Activated CD4-positive, CD25-positive, alpha-beta regulatory T cell treated with anti-CD3 and anti-CD28 coated beads, Interleukin-2, amount 50 U/mL, for 16 hours (primary cell): Measurements from ENCODE around the gene SORCS1.

ENCODE experiments used
- DNase-seq: peaks from one replicate; pipeline ENCODE4 v3.0.0-alpha.2; 2020; ENCODE audit warnings: low read depth, low spot score

The SORCS1 gene

DNA sequence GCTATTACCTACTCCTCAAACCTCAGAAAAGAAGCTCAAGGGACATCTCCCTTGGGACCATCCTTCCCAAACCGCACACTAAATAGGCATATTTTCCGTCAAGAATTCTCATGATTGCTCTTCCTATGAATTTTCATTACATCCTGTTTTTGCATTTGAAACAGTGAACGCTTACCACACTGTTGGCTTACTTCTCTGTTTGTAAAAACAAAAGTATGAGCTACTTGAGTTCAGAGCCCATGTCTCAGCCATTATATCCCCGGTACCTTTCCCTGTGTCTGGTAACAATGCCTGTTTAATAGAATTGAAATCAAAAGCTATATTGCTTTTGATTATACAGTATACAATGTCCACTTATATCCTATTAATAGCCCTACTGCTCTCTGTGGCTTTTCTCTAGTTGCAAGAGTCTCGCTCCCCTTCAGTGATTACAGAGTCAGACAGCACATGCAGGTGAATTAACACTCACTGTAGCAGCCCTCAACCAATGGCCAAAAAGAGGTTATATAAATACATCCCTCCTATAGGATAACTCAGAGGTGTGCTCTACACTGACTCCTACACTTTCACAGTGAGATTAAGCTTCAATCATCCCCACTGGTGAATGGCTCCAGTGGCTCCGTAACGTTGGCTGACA lies 264.4 kb downstream of the SORCS1 start:
- no peak for DNase-seq

DNA sequence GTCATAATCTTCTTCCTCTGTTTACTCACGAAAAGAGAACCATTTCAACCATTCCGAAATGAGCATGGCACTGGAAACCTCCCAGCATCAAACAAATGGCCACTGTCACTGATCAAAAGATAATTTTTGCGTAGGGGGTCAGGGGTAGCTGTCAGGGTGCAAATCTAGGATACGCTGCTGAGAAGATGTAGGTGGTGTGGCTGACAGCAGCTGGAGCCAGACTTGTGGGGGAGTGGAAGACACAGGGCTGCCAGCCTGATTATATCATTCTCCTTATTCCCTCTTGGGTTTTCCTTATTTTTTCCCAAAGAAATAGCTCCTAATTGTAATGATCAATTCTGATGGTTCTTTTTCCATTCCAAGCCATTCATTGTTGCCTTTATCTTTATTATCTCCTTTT lies 266.1 kb downstream of the SORCS1 start:
- no peak for DNase-seq

DNA sequence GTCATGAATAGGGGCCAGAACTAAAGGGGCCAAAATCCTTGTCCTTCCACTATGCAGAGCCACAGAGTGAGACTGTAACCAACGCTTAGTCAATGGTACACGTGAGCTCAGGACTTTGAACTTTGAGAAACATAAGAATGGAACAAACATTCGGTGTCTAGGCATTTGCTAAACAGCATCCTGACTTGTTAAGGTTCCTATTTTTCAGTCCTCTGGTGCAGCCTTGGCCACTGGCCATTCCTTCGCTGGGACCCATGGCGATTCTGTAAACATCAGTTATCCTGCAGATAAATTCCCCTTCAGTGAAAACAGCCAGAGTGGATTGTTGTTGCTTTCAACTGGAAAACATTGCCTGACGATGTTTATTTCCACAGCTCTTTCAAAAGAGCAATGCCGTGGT lies 266.8 kb downstream of the SORCS1 start:
- DNase-seq: no peak

DNA sequence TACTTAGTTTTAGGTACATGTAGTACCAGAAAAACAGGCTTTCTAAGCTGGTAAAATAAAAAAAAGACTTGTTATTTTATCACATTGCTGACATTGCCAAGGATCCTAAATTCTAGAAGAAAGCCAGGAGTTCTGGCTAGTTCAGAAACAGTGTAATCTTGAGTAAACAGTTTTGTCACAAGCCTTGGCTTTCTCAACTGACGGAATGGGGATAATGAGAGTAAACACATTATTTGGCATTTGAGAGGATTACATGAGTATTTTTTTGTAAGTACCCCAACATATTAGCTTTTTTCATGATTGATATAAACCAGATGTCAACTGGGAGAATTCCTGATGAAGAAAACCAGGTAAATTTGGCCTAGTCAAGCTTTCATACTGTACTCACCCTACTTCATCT lies 269.8 kb downstream of the SORCS1 start:
- no peak for DNase-seq

DNA sequence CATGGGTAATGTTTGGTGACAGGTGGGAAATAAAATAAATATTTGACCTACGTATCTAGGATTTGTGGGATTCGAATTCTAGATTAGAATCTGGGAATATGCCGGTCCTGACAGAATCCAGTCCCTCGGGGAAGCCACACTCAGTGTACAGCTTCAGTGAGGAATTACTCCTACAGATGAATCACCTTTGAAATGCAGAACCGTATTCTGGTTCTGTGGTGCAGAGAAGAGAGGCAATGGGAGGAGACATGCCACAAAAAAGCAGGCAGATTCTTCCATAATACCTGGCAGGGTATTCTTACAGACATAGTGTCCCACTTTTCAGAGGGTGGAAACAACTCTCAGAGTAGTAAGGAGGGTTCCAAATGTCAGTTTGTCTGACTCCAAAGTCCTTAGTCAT lies 286.9 kb downstream of the SORCS1 start:
- DNase-seq: no peak

DNA sequence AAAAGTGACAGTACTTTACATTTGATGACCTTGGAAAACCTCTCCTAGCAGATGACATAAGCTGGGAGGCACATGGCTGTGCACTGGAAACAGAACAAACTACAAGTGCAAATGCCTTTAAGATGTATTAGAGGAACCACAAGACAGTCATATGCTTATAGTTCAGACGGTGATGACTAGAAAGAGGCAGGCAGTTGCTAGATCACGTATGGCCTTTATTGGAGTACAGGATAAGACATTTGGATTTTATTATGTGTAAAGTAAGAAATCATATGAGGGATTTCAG lies 290.0 kb downstream of the SORCS1 start:
- no peak for DNase-seq

DNA sequence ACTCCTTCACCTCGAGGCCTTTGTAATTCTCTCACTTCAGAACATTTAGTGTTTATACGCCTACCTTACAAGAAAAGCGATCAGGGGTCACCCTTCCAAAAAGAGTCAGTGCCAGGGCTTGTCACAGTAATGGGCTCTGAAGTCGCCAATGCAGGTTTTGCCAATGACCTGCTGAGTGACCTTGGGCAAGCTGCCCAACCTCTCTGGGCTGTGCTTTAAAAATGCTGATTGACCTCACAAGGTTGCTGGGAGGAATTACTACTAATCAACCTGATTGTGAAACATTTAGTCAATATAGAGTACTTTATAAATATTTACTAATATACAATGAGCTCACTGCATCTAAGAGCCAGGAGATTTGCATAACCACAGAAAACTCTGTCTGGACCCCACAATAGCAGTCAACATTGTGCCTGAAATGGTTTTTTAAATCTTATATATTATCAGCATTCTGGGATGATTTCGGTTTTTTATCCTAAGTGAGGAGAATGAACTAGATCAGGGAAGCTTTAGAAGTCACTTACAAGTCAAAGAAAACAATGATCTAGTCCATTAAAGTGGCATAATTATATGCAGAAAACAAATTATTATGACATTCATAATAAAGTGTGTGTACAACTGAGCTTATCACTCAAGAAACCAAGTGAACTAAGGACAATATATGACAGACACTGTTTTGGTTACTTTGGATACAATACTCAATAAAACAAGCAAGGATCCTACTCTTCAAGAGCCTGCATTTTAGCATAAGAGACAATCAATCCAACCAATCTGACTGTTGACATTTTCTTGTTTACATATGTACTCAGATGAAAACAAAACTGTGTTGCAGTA lies 290.5 kb downstream of the SORCS1 start:
- DNase-seq: no peak

DNA sequence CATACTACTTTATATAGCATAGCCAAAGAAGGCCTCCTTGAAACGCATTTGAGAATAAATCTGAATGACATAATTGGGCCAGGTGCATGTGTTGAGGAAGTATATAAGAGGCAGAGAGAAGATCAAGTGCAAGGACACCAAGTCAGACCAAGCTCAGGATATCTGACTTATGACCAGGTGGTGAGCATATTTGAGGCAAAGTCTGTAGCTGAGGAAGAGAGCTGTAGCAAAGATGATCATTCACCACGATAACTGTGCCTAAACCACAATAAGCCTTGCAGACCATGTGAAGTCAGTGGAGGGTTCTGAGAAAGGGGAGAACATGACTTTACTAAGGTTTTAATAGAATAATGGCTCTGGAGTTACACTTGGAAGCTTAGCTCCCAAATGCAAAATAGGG lies 292.3 kb downstream of the SORCS1 start:
- no peak for DNase-seq

DNA sequence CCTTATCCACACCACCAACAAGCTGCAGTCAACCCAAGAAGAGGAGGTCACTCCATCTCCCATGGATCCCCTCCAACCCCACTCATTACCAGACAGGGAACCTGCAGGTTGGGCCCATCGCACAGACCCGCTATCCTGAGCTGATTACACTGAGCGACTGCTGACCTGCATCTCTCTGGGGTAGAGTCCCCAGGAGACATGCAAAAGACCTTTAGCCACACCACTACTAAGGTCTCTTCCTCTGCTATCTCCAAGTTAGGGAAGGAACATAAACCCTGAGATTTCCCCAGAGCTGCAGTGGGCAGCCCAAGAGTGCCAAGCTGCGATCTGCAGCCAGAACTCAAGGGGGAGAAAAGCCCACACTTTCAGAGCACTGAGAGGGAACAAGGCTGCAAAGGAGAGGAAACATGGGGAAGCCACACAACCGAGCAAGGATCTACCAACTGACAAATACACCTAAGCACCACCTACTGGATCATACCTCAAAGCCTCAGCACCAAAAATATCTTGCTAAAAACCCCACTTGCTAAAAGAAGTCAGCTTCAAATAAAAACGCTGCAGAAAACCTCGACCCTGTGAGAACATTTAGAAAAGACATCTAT lies 298.2 kb downstream of the SORCS1 start:
- no peak for DNase-seq

DNA sequence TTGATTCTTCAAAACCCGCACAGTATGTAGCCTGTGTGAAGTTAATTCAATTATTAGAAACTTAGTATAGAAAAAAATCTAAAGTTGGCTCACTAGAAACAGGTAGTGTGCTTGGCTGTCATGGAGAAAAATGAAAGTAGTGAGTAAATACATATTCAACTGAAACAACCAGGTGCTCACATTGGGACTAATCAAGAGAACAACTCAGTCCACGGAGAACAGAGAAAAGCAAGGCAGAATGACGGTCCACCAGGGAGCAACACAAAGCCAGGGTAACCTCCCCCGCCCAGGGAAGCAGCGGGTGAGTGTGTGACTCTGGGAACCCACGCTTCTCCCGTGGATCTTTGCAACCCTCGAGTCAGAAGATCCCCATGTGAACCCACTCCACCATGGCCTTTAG lies 300.5 kb downstream of the SORCS1 start:
- no peak for DNase-seq

DNA sequence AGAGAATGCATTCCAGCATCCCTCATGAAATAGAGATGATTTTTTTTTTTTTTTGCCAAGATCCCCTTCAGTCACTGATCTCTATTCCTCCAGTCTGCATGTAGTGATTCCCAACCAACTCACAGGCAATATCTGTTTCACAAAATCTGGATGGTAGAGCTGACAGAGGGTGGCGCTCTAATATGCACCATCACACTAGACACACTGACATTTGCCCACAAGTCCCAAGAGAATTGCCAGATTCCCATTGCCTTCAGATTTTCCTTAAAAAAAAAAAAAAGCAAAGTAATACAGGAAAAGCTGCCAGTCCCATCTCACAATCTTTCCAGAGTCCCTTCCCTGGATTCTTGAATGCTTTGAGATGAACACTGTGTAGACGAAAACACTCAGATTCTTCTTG lies 301.0 kb downstream of the SORCS1 start:
- DNase-seq: no peak

DNA sequence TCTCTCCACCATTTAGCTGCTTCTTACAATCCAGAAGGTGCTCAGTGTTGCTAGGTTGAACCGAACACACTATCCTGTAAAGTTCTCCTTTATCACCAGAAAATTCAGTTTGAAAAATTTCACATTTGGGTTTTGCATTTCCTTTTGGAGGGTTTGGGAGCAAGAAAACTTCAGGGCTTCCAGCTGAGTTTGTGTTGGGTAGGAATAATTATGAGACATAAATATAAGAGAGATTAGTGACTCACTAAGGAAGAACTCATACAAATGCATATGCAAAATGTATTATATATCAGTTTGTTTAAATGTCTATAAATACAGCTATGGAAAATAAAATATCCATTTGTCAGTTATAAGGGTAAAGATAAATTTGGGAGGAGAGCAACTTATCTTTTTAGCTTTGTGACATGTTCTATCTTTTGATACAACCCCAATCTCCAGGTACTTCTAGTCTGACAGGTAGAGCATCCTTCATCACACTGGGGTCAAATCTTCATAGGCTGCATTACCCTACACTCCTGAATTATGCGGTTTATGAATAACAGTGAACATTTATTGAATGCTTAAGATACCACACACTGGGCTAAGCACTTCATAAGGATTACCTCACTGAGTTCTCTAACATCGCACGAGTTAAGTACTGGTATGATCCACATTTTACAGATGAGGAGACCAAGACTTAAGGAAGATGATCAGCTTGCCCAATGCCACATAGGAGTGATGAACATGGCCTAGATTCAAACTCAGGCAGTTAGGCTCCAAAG lies 304.4 kb downstream of the SORCS1 start:
- no peak for DNase-seq

DNA sequence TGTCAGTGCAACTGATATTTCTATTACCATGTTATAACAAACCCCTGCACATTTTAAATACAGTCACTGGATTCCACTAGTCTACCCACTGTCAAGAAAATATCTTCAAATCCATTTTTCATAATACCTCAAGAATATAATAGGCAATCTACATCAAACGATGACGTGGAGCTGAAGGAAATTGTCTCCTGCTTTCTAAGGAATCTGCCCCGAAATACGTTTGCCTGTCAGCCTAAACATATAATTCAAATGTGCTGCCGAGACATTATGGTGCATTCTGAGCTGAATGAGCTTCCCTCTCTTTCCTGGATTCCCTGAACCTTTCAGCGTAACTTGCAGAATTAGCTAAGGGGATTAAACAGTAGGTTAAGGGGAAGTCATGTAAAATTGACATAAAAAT lies 306.8 kb downstream of the SORCS1 start:
- no peak for DNase-seq

DNA sequence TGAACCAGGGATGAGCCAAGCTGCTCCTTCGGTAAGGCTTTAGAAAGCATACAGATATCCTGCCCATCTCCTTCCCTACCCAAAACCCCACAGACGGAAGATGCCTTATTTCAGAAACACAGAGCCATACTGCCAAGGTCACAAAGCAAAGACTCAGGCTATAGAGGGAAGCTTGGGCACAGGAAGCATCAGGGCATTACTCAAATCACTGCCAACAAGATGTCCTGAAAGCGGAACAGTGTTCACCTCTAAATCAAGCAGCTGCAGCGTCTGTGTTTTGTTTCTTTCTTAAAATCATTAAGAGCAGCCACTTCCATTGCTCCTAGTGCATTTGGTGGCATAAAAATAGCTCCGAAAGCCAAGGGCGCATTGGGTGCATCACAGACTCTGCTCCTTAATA lies 307.3 kb downstream of the SORCS1 start:
- no peak for DNase-seq

DNA sequence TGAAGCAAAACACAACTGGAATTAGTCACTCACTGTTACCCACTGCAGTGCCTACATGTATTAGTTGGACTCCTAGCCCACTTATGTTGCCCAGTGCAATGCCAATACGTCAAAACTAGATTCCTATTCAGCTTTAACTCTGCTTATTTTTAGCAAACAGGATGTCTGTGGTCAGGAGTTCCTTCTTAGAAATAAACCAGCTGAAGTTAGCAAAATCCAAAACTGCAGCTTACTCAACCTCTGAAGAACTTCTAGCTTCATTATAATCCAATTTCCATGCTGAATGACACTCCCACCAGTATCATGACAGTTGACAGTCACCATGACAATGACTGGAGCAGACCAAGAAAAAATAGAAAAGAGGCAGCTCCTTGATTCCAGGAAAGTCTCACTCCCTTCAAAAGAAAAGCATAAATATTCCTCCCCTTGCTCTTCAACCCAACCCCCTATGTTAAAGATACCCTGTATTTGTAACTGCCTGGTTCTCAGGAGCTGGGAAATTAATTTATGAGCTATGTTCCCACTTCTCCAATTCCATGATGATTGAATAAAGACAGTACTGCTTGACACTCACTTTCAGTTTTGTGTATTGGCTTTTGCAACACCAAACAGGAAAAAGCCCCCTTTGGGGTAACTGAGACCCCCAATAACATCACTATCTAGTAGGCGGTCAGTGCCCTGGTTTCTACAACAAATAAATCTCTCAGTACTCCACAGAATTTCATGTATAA lies 327.4 kb downstream of the SORCS1 start:
- DNase-seq: no peak

DNA sequence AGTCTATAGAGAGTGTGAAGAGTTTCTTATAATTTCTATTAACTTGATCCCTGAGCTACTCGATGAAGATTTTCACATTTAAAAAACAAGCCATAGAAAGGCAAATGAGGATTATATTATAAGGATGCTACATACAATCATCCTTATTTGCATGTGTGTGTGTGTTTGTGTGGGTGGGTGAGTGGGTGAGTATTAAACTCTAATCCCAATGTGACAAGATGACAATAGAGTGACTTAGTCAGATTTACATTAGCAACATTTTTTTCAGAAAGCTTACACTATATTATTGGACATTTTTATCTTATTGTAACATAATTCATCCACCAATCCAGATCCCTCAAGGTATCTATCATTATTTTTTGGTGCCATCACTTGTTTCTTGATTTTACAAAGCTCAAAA lies 331.7 kb downstream of the SORCS1 start:
- DNase-seq: no peak

DNA sequence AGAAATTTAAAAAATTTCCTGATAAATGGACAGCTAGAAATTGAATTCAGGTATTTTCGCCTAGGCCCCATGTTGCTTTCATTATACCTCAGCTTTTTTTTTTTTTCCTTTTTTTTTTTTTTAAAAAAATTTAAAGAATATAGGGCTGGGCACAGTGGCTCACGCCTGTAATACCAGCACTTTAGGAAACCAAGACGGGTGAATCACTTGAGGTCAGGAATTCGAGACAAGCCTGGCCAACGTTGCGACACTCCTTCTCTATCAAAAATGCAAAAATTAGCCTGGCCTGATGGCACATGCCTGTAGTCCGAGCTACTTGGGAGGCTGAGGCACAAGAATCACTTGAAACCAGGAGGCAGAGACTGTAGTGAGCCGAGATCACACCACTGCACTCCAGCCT lies 334.0 kb downstream of the SORCS1 start:
- DNase-seq: no peak

DNA sequence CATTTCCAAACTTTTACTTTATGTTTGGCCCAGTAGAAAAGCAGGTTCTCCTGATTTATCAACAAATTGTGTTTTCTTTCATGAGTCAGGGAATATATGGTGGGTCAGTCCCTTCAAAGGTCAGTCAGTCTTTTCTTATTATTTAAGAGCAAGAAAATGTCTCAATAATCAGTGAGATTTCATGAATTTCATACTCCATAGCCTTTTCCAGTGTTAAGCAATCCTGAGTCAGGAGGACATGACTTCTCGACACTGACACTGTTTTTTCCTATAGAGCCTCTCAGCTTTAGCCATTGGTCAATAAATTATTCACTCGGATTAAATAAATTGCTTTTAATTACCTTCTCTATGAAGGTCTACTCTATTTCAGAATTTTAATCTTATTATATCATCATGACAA lies 334.5 kb downstream of the SORCS1 start:
- no peak for DNase-seq

DNA sequence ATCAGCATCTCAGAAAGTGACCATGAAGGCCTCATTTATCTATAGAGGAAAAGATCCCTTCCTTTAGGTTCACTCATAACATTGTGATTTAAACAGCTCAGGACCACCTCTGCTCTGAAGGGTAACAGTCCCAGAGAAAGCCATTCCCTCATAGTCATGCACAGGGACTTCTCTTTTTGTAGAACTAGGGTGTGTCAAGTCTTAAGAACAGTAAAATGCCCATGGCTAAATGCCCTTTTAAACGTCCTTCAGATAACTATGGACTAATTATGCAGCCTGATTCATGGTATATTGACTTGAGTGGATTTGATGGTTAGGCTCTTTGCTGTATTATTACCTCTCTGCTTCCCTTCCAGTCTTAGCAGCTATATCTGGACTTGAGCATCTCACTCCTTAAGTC lies 337.8 kb downstream of the SORCS1 start:
- no peak for DNase-seq

DNA sequence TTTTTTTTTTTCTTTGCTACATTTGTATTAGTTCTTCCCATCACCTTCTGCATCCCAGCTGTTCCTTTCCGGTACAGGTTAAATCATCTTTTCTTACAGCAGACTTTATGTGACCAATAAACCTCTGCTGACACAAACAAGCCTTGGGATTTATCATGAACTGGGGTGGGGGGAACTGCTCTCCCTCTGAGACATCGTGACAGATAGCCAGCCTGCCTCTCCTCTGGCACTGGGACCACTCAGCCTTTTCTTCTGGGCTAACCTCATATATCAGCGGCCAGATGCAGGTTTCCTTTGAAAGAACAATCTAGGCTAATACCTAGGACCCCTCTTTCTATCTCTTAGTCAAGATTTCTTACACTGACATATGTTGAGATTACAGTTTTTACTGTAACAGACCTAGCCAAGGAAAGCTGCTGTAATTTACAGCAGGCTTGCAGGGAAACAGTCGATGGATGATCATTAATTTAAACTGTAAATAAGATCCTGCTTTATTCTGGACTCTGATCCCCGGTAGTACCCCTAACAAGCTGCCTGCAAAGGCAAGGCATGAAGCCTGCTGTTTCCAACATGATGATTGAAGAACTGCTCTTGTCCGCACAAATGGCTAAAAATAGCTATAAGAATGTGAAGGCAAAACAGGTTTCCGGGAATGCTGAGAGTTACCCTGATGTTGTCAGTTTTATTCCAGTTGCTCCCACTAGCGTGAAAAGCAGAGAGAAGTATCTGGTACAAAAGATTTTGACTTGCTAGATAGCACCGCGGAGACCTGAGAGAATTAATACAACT lies 338.7 kb downstream of the SORCS1 start:
- DNase-seq: no peak

DNA sequence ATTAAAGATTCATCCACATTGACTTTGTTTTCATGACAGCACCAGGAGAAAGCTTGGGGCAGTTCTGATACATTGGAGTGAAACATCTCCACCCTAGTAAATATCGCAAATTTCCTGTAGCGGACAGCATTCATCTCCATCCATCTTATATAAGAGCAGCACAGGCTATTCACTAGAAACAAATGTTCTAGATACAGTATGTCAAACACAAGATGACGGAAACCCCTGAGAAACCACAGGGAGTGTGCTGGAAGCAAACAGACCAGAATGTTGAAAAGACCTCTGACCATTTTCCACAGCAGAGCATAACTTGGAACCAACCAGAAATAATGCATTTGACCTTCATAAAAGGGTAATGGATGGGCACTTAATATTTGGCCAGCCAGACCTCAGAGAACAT lies 343.9 kb downstream of the SORCS1 start:
- DNase-seq: no peak
